GM12891 (cell line): ENCODE measurements around the gene CEND1.

Experiments
- DNase-seq: peaks from one replicate; pipeline ENCODE4 v3.0.0; 2011; ENCODE audit warnings: low spot score; ENCODE audit not compliant: insufficient read length
- FAIRE-seq: peaks from 2 replicates; lab custom pipeline; 2011; peaks lifted over from hg19 to GRCh38; lab: Jason Lieb, UNC
- PAX5 ChIP-seq: IDR thresholded peaks from 2 replicates; pipeline ENCODE4 v1.6.1; 2011; ENCODE audit warnings: low read length, moderate library complexity, mild to moderate bottlenecking; ENCODE audit not compliant: insufficient read depth, severe bottlenecking
- POLR2A ChIP-seq: IDR thresholded peaks from 2 replicates; pipeline ENCODE4 v1.6.1; 2011; ENCODE audit warnings: low read depth, low read length, control low read depth
- POLR2AphosphoS5 ChIP-seq: IDR thresholded peaks from 2 replicates; pipeline ENCODE4 v1.6.1; 2011; ENCODE audit warnings: low read depth, low read length, control low read depth
- POU2F2 ChIP-seq: IDR thresholded peaks from 2 replicates; pipeline ENCODE4 v1.6.1; 2011; ENCODE audit warnings: low read depth, mild to moderate bottlenecking, control low read depth, low read length, moderate library complexity
- SPI1 ChIP-seq: IDR thresholded peaks from 2 replicates; pipeline ENCODE4 v1.6.1; 2011; ENCODE audit warnings: low read depth, low read length, control low read depth
- TAF1 ChIP-seq: IDR thresholded peaks from 2 replicates; pipeline ENCODE4 v1.6.1; 2011; ENCODE audit warnings: low read depth, low read length, control low read depth

The CEND1 gene

GRCh38 chr11:782264-783174, 7.4 kb downstream of the CEND1 start:
- no peak for DNase-seq
- no peak for FAIRE-seq
- TF ChIP-seq POU2F2 (no peak), TAF1 (no peak), PAX5 (no peak), SPI1 (no peak), POLR2A (no peak), POLR2AphosphoS5 (no peak)

DNA sequence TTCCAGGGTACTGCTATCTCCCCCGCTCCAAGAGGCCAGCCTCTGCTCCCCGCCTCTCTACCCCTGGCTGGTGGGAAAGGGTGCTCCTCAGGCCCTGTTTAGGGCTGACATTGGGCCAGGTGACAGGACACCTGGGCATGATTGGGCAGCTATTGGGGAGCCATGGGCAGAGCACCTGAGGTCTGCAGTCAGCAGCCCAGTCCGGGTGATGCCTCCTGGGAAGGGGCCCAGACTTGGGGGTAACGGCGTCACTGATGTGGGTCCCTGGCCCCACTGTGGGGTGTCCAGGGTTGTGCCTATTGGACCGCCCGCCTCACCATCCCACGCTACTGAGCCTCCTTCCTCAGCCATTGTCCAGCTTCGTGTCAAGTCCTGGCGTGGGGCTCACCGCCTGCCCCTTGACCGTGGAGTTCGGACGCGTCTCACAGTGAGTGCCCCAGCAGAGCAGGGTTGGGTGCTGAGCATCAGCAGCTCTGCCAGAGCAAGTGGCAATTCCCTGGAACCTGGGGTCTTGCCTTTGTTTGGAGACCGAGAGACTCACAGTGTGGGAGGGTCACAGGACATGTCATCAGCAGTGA, 9.8 kb downstream of the CEND1 start:
- TF ChIP-seq SPI1 (no peak), POLR2A (no peak), TAF1 (no peak), POLR2AphosphoS5 (no peak), POU2F2 (no peak), PAX5 (no peak)
- DNase-seq = no peak
- FAIRE-seq = no peak

- TF ChIP-seq POU2F2 (no peak), TAF1 (no peak), PAX5 (no peak)
- FAIRE-seq (no peak), DNase-seq (no peak)
These were observed 10.6 kb downstream of the CEND1 start for GRCh38 chr11:778976-779954.

DNA sequence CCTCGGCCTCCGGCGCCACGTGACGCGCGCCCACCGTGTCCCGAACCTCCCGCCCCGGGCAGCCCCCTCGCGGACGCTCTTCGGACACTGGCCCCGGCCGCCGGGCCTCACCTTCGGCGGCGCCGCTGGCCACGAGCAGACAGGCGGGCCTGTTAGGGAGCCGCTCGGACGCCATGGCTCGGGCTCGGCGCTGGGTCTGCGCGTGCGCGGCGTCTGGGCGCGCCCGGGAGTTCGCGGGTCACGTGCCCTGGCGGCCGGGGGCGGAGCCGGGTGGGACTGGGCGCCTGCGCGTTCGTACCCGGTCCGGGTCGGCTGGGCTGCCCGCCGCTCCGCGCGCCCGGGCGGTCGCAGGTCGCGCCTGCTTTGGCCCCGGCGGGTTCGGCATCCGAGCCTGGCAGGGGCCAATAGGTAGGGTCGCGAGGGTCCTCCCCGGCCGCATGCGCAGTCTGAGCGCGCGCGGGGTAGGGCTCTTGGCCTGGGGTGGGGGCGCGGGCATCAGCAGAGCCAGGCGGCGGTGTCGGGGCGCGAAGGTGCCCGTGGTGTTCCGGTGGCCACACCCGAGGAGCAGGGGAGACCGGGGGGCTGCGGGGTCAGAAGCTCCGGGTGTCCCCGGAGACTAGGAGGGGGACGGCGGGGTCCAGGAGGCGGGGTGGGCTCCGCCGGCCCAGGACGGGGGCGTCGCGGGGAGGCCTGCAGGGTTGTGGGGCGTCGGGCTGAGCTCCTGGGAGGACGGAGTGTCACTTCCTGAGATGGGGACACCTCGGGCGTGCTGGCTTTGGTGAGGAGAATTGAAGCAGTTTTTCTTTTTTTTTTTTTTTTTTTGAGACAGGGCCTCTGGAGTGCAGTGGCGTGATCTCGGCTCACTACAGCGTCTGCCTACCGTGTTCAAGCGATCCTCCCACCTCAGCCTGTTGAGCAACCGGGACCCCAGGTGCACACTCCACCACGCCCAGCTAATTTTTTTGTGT, 12.3 kb downstream of the CEND1 start, which contains the start of gene GATD1:
Gene GATD1, minus strand, starts transcription at position 200 of the 968 bp plus-strand sequence. Its CDS starts 25 bp downstream, at position 175.
- FAIRE-seq (peak; percentile 99), DNase-seq (peak; percentile 100)
- TF ChIP-seq POLR2A (peak; percentile 54; the same call in 1 of the 2 replicates), SPI1 (no peak), TAF1 (peak; percentile 61), POU2F2 (no peak), POLR2AphosphoS5 (peak; percentile 56; the same call in 1 of the 2 replicates)

- no peak for TF ChIP-seq POU2F2
- no peak for TF ChIP-seq PAX5
- peak; percentile 63 for TF ChIP-seq POLR2AphosphoS5
- no peak for TF ChIP-seq POLR2A
- 0 out of 2 replicates have a peak, but pooled peaks have one; percentile 32 for TF ChIP-seq SPI1
- no peak for TF ChIP-seq TAF1
- peak; percentile 51 for FAIRE-seq
- DNase-seq = peak; percentile 77
These were observed 13.2 kb downstream of the CEND1 start for GRCh38 chr11:776561-777287.

- DNase-seq (no peak), FAIRE-seq (no peak)
- no peak for TF ChIP-seq POLR2A
- no peak for TF ChIP-seq PAX5
- TF ChIP-seq TAF1 = no peak
- no peak for TF ChIP-seq POLR2AphosphoS5
- TF ChIP-seq POU2F2 = no peak
- no peak for TF ChIP-seq SPI1
These were observed 13.7 kb downstream of the CEND1 start for GRCh38 chr11:776263-776560.

GRCh38 chr11:774873-775592, 14.9 kb downstream of the CEND1 start:
- DNase-seq (no peak), FAIRE-seq (peak; percentile 16)

More at GRCh38 chr11:774873-775592, 14.9 kb downstream of the CEND1 start:
- TF ChIP-seq POLR2AphosphoS5 (no peak), SPI1 (no peak), POU2F2 (no peak), POLR2A (no peak; the same call in 1 of the 2 replicates), PAX5 (no peak), TAF1 (no peak)
